ENCODE data around the gene SH3GLB2. TPM values are rescaled to one million over a fixed set of nuclear protein-coding genes. Genes with fewer than 3 reads are reported as not detected.
A peak's percentile ranks its signal among the peaks of the same experiment; 100 is the strongest.

The SH3GLB2 gene
- total RNA-seq, 1 experiment from 2014 or later, result 80.1 TPM

GRCh38 chr9:129063061-129063460, 34.9 kb upstream of the SH3GLB2 start:
- H3K27me3 ChIP-seq (ENCODE audit: control insufficient read depth, insufficient read depth, low read length), result no peaks in the 10 kb centered on the region
- peaks cover 17% of the 10 kb centered on the region for H3K36me3 ChIP-seq (replicated peaks; ENCODE audit: control insufficient read depth, insufficient read depth, low read length)
- DNase-seq, result no peak
- no peak overlapping the region for H3K4me3 ChIP-seq (ENCODE audit: insufficient read depth, low read depth, low read length)

- DNase-seq, result no peak
- no peak overlapping the region for H3K4me3 ChIP-seq (ENCODE audit: insufficient read depth, low read depth, low read length)
These were observed 32.9 kb upstream of the SH3GLB2 start for GRCh38 chr9:129060991-129061390.

GRCh38 chr9:129059796-129060785, 32.0 kb upstream of the SH3GLB2 start:
- no peak for DNase-seq
- Histone ChIP-seq H3K27me3 (ENCODE audit: control insufficient read depth, insufficient read depth, low read length) (no peaks in the 10 kb centered on the region), H3K4me3 (ENCODE audit: insufficient read depth, low read depth, low read length) (no peak overlapping the region), H3K36me3 (replicated peaks; ENCODE audit: control insufficient read depth, insufficient read depth, low read length) (peaks cover 13% of the 10 kb centered on the region)

More at GRCh38 chr9:129060991-129061390, 32.9 kb upstream of the SH3GLB2 start:
- H3K36me3 ChIP-seq (replicated peaks; ENCODE audit: control insufficient read depth, insufficient read depth, low read length), result peaks cover 13% of the 10 kb centered on the region
- H3K27me3 ChIP-seq (ENCODE audit: control insufficient read depth, insufficient read depth, low read length), result no peaks in the 10 kb centered on the region

GRCh38 chr9:129058965-129059795, 31.0 kb upstream of the SH3GLB2 start:
- Histone ChIP-seq H3K4me3 (ENCODE audit: insufficient read depth, low read depth, low read length) (no peak overlapping the region), H3K36me3 (replicated peaks; ENCODE audit: control insufficient read depth, insufficient read depth, low read length) (peaks cover 11% of the 10 kb centered on the region), H3K27me3 (ENCODE audit: control insufficient read depth, insufficient read depth, low read length) (no peaks in the 10 kb centered on the region)
- DNase-seq, result no peak

- no peak overlapping the region for H3K4me3 ChIP-seq (ENCODE audit: insufficient read depth, low read depth, low read length)
- no peaks in the 10 kb centered on the region for H3K27me3 ChIP-seq (ENCODE audit: control insufficient read depth, insufficient read depth, low read length)
- DNase-seq, result no peak
- peaks cover 4% of the 10 kb centered on the region for H3K36me3 ChIP-seq (replicated peaks; ENCODE audit: control insufficient read depth, insufficient read depth, low read length)
These were observed 26.2 kb upstream of the SH3GLB2 start for GRCh38 chr9:129054163-129054851.

- Histone ChIP-seq H3K27me3 (ENCODE audit: control insufficient read depth, insufficient read depth, low read length) (no peaks in the 10 kb centered on the region), H3K4me3 (ENCODE audit: insufficient read depth, low read depth, low read length) (no peak overlapping the region), H3K36me3 (replicated peaks; ENCODE audit: control insufficient read depth, insufficient read depth, low read length) (peaks cover 8% of the 10 kb centered on the region)
- DNase-seq, result no peak
These were observed 24.9 kb upstream of the SH3GLB2 start for GRCh38 chr9:129053020-129053419.

- no peaks in the 10 kb centered on the region for H3K27me3 ChIP-seq (ENCODE audit: control insufficient read depth, insufficient read depth, low read length)
- peak; percentile 20 for DNase-seq
- H3K4me3 ChIP-seq (ENCODE audit: insufficient read depth, low read depth, low read length), result no peak overlapping the region
- H3K36me3 ChIP-seq (replicated peaks; ENCODE audit: control insufficient read depth, insufficient read depth, low read length), result peaks cover 8% of the 10 kb centered on the region
These were observed 24.5 kb upstream of the SH3GLB2 start for GRCh38 chr9:129052592-129052991.

GRCh38 chr9:129042016-129042415, 13.9 kb upstream of the SH3GLB2 start:
- DNase-seq, result peak; percentile 26
- no peaks in the 10 kb centered on the region for H3K27me3 ChIP-seq (ENCODE audit: control insufficient read depth, insufficient read depth, low read length)
- peaks cover 5% of the 10 kb centered on the region for H3K36me3 ChIP-seq (replicated peaks; ENCODE audit: control insufficient read depth, insufficient read depth, low read length)

GRCh38 chr9:129040113-129040643, 12.0 kb upstream of the SH3GLB2 start:
- H3K4me3 ChIP-seq (ENCODE audit: insufficient read depth, low read depth, low read length), result no peak overlapping the region
- H3K36me3 ChIP-seq (replicated peaks; ENCODE audit: control insufficient read depth, insufficient read depth, low read length), result peaks cover 5% of the 10 kb centered on the region
- H3K27me3 ChIP-seq (ENCODE audit: control insufficient read depth, insufficient read depth, low read length), result no peaks in the 10 kb centered on the region
- peak; percentile 22 for DNase-seq

More at GRCh38 chr9:129042016-129042415, 13.9 kb upstream of the SH3GLB2 start:
- H3K4me3 ChIP-seq (ENCODE audit: insufficient read depth, low read depth, low read length), result no peak overlapping the region

- Histone ChIP-seq H3K36me3 (replicated peaks; ENCODE audit: control insufficient read depth, insufficient read depth, low read length) (peaks cover 5% of the 10 kb centered on the region), H3K27me3 (ENCODE audit: control insufficient read depth, insufficient read depth, low read length) (no peaks in the 10 kb centered on the region), H3K4me3 (ENCODE audit: insufficient read depth, low read depth, low read length) (no peak overlapping the region)
- peak; percentile 25 for DNase-seq
These were observed 10.2 kb upstream of the SH3GLB2 start for GRCh38 chr9:129038109-129038852.

GRCh38 chr9:129037767-129038098, 9.6 kb upstream of the SH3GLB2 start:
- no peak for DNase-seq
- Histone ChIP-seq H3K36me3 (replicated peaks; ENCODE audit: control insufficient read depth, insufficient read depth, low read length) (peaks cover 5% of the 10 kb centered on the region), H3K4me3 (ENCODE audit: insufficient read depth, low read depth, low read length) (no peak overlapping the region)

GRCh38 chr9:129036923-129037766, 9.0 kb upstream of the SH3GLB2 start:
- no peaks in the 10 kb centered on the region for H3K27me3 ChIP-seq (ENCODE audit: control insufficient read depth, insufficient read depth, low read length)
- peak; percentile 54 for DNase-seq
- peaks cover 2% of the 10 kb centered on the region; the same call in 1 of the 2 replicates for H3K36me3 ChIP-seq (replicated peaks; ENCODE audit: control insufficient read depth, insufficient read depth, low read length)
- peak overlapping the region; percentile 91 for H3K4me3 ChIP-seq (ENCODE audit: insufficient read depth, low read depth, low read length)

More at GRCh38 chr9:129037767-129038098, 9.6 kb upstream of the SH3GLB2 start:
- no peaks in the 10 kb centered on the region for H3K27me3 ChIP-seq (ENCODE audit: control insufficient read depth, insufficient read depth, low read length)
